Upper lobe of left lung (tissue), 6 donors: ENCODE results near the gene GPR21. TPM values are rescaled to one million over a fixed set of nuclear protein-coding genes. Genes with fewer than 3 reads are reported as not detected.

Experiments used
- ATAC-seq, 2 donors: fragments of 200-7000 bp; cut with Tn5 transposase; one replicate each; pipeline ENCODE4 v1.9.1; 2022; ENCODE audit warnings: mild to moderate bottlenecking in 2 of 2, moderate library complexity in 2 of 2; ENCODE audit not compliant: low FRiP score in 2 of 2
- DNase-seq, 2 donors: peaks; one replicate each; pipeline ENCODE4 v3.0.0-alpha.2; 2019 to 2020
- H3K27ac ChIP-seq, 4 donors: fragments of 200-600 bp; sonication (generic); one replicate each; pipeline ENCODE4 v1.5.1; 2016 to 2019
- H3K27me3 ChIP-seq, 4 donors: fragments of 200-600 bp; sonication (generic); one replicate each; pipeline ENCODE4 v1.5.1; 2017 to 2019
- H3K36me3 ChIP-seq, 4 donors: fragments of 200-600 bp; sonication (generic); one replicate each; pipeline ENCODE4 v1.5.1; 2016 to 2019
- H3K4me1 ChIP-seq, 4 donors: fragments of 200-600 bp; sonication (generic); one replicate each; pipeline ENCODE4 v1.5.1; 2018 to 2019
- H3K4me3 ChIP-seq, 4 donors: fragments of 200-600 bp; sonication (generic); one replicate each; pipeline ENCODE4 v1.5.1; 2017 to 2019; ENCODE audit warnings: mild to moderate bottlenecking in 2 of 4, moderate library complexity in 1 of 4
- H3K9me3 ChIP-seq, 4 donors: fragments of 200-600 bp; sonication (generic); one replicate each; pipeline ENCODE4 v1.5.1; 2018 to 2019
- EP300 ChIP-seq, 4 donors: sonication (generic); formaldehyde crosslinking; IDR thresholded peaks; one replicate each; pipeline ENCODE4 v1.5.1; 2017; ENCODE audit warnings: antibody characterized with exemption in 4 of 4, control low read depth in 2 of 4
- POLR2A ChIP-seq, 4 donors: fragments of 450-650 bp; IDR thresholded peaks; one replicate each; pipeline ENCODE4 v1.5.1; 2016 to 2017; ENCODE audit warnings: antibody characterized with exemption in 4 of 4, mild to moderate bottlenecking in 2 of 4
- POLR2AphosphoS5 ChIP-seq, 2 donors: sonication (generic); formaldehyde crosslinking; IDR thresholded peaks; one replicate each; pipeline ENCODE4 v1.5.1; 2017; ENCODE audit warnings: antibody characterized with exemption in 2 of 2
- WGBS, 2 donors: methylation state at CpG; one replicate each; pipeline ENCODE4 v1.1.5; 2017 to 2018; 5-methylcytosine and 5-hydroxymethylcytosine counted together
- total RNA-seq, 6 donors: library from RNA; depleted of rRNA in 4 of 6; stranded (reverse); fragments of >200 nt in 4 of 6; gene quantifications; one replicate each; pipeline versions ENCODE4 v1.1.0 to v1.2.1, GENCODE V29; 2016 to 2021
- TF ChIP-seq, protein P1 (sequence below), 6 experiments: fragments of 450-650 bp in 4 of 6; fragments of 200-600 bp in 2 of 6; sonication (generic) in 2 of 6; IDR thresholded peaks; one replicate each; pipeline ENCODE4 v1.5.1; 2016 to 2019; ENCODE audit warnings: antibody characterized with exemption in 6 of 6
- donor health status: DM: no; HTN: no; CAD: no; lungs with moderate emphysema.
- donor health status: DM: no; HTN: yes; CAD: no; lungs with severe emphysema.

GPR21 gene
- total RNA-seq, 6 donors from 2014 or later, result 1.6 to 3.1 (median 2.1) TPM; not detected in 3

DNA sequence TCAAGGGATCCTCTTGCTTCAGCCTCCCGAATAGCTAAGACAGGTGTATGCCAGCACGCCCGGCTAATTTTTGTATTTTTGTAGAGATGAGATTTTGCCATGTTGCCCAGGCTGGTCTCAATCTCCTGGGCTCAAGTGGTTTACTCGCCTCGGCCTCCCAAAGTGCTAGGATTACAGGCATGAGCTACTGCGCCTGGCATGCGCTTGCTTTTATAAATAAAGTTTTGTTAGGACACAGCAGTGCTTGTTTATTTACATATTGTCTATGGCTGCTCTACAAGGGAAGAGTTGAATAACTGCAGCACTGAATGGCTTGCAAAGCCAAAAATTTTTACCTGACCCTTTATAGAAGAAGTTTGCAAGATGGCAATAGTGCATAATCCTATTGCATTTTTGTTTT is 27.7 kb downstream of the GPR21 start:
- H3K27ac ChIP-seq, result no peak overlapping the region
- DNase-seq (no peak), ATAC-seq (no peak)
- H3K9me3 ChIP-seq, result no peaks in the 10 kb centered on the region
- H3K4me1 ChIP-seq, result peaks cover 0 to 16% (median 6%) of the 10 kb centered on the region in 4 donors
- peaks cover 1 to 18% (median 8%) of the 10 kb centered on the region in 4 donors for H3K36me3 ChIP-seq
- H3K27me3 ChIP-seq, result no peaks in the 10 kb centered on the region
- no peak for TF ChIP-seq EP300 (IDR thresholded peaks at IDR 0.05)
- TF ChIP-seq, protein P1, sequence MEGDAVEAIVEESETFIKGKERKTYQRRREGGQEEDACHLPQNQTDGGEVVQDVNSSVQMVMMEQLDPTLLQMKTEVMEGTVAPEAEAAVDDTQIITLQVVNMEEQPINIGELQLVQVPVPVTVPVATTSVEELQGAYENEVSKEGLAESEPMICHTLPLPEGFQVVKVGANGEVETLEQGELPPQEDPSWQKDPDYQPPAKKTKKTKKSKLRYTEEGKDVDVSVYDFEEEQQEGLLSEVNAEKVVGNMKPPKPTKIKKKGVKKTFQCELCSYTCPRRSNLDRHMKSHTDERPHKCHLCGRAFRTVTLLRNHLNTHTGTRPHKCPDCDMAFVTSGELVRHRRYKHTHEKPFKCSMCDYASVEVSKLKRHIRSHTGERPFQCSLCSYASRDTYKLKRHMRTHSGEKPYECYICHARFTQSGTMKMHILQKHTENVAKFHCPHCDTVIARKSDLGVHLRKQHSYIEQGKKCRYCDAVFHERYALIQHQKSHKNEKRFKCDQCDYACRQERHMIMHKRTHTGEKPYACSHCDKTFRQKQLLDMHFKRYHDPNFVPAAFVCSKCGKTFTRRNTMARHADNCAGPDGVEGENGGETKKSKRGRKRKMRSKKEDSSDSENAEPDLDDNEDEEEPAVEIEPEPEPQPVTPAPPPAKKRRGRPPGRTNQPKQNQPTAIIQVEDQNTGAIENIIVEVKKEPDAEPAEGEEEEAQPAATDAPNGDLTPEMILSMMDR (IDR thresholded peaks at IDR 0.05), result no peak
- TF ChIP-seq POLR2AphosphoS5 (IDR thresholded peaks at IDR 0.05), result no peak
- no peak for TF ChIP-seq POLR2A (IDR thresholded peaks at IDR 0.05)
- no peak overlapping the region for H3K4me3 ChIP-seq
- 95 to 98% methylated on average over 7 of the region's 7 CpGs for WGBS, 2 donors

DNA sequence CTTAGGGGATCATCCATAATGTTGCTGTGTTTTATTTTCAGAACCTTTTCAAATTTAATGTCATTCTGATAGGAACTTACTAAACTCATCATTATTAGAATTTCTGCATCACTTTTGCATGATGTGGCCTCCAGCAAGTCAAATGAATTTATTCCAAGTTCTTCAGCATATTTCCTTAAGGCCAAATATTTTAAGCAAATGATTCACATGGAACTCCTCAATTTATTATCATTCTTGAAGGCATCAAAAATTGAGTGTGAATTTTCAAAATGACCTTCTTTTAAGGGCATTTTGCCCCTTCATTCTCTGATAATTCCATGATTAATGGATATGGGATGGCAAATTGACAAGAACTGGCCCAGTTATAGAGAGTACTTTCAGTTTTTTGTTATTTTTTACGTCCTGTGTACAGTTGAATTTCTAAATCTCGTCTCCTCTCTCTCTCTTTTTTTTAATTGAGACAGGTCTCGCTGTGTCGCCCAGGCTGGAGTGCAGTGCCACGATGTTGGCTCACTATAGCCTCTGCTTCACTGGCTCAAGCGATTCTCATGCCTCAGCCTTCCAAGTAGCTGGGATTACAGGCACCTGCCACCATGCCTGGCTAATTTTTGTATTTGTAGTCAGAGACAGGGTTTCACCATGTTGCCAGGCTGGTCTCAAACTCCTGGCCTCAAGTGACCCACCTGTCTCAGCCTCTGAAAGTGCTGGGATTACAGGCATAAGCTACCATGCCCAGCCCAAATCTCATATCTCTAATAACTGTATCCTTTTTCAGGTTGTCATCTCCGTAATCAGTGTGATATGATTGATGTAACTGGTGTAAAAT is 29.1 kb downstream of the GPR21 start:
- no peak for DNase-seq
- H3K9me3 ChIP-seq, result no peaks in the 10 kb centered on the region

DNA sequence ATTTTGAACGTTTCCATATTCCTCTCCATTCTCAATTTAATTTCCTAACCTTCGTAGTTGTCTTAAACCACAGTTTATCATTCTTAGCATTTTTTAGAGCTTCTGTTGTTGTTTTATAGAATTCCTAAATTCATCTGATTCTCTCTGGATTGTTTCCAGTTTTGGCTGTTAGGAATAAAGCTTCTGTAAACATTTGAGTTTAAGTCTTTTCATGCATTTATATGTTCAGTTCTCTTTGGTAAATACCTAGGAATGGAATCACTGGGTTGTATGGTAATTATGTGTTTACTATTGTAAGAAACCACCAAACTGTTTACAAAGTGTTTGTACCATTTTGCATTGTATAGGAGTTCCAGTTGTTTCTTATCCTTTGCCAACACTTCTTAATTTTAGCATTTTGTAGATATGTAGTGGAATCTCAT is 29.7 kb downstream of the GPR21 start:
- H3K9me3 ChIP-seq, result no peaks in the 10 kb centered on the region
- H3K27me3 ChIP-seq, result no peaks in the 10 kb centered on the region
- peaks cover 7 to 38% (median 14%) of the 10 kb centered on the region in 4 donors for H3K36me3 ChIP-seq
- WGBS, 2 donors, result 69 to 75% methylated on average over 2 of the region's 2 CpGs
- H3K4me3 ChIP-seq, result no peak overlapping the region
- ATAC-seq (no peak), DNase-seq (no peak)
- no peak overlapping the region for H3K27ac ChIP-seq
- H3K4me1 ChIP-seq, result peaks cover 0 to 15% (median 3%) of the 10 kb centered on the region in 4 donors
- no peak for TF ChIP-seq POLR2A (IDR thresholded peaks at IDR 0.05)
- no peak for TF ChIP-seq POLR2AphosphoS5 (IDR thresholded peaks at IDR 0.05)
- TF ChIP-seq EP300 (IDR thresholded peaks at IDR 0.05), result no peak
- TF ChIP-seq, protein P1 (IDR thresholded peaks at IDR 0.05), result no peak

More for the DNA sequence above, 29.1 kb downstream of the GPR21 start:
- no peaks in the 10 kb centered on the region for H3K27me3 ChIP-seq
- 86 to 90% methylated on average over 7 of the region's 7 CpGs for WGBS, 2 donors
- no peak overlapping the region for H3K4me3 ChIP-seq
- TF ChIP-seq POLR2AphosphoS5 (IDR thresholded peaks at IDR 0.05) (no peak), EP300 (IDR thresholded peaks at IDR 0.05) (no peak), POLR2A (IDR thresholded peaks at IDR 0.05) (no peak)
- TF ChIP-seq, protein P1 (IDR thresholded peaks at IDR 0.05), result no peak
- H3K27ac ChIP-seq, result no peak overlapping the region
- ATAC-seq, result no peak
- peaks cover 7 to 32% (median 14%) of the 10 kb centered on the region in 4 donors for H3K36me3 ChIP-seq
- peaks cover 0 to 16% (median 6%) of the 10 kb centered on the region in 4 donors for H3K4me1 ChIP-seq

DNA sequence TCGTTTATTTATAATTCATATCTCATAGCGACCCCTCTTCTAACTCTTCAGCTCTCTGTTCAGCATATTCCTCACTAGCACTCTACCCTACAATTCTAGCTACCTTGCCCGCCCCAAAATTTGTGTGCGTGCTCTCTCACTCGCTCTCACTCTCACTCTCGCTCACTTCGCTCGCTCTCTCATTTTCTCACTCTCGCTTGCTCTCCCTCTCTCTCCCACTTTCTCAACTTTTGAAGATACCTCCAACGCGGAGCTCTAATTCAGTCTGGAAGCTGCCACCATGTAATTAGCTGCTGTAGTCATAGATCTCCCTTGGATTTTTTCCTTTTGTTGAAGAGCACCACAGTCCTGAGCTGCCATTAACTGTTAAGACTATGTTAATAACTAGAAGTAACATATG is 30.4 kb downstream of the GPR21 start:
- no peaks in the 10 kb centered on the region for H3K27me3 ChIP-seq
- no peak for TF ChIP-seq POLR2AphosphoS5 (IDR thresholded peaks at IDR 0.05)
- TF ChIP-seq POLR2A (IDR thresholded peaks at IDR 0.05), result no peak
- TF ChIP-seq, protein P1 (IDR thresholded peaks at IDR 0.05), result no peak
- TF ChIP-seq EP300 (IDR thresholded peaks at IDR 0.05), result no peak
- H3K27ac ChIP-seq, result no peak overlapping the region
- no peaks in the 10 kb centered on the region for H3K9me3 ChIP-seq
- H3K4me1 ChIP-seq, result peaks cover 0 to 8% (median 0%) of the 10 kb centered on the region in 4 donors
- ATAC-seq (no peak), DNase-seq (no peak)
- WGBS, 2 donors, result 96 to 97% methylated on average over 11 of the region's 11 CpGs
- peaks cover 7 to 42% (median 14%) of the 10 kb centered on the region in 4 donors for H3K36me3 ChIP-seq
- H3K4me3 ChIP-seq, result no peak overlapping the region
